Activated naive CD4-positive, alpha-beta T cell treated with anti-CD3 and anti-CD28 coated beads, Interleukin-2, amount 10 ng/mL, durations not matched to agents 7 days and 5 days (primary cell): ENCODE measurements around the gene PTPRE.
"Not testable (repeated sequence)": the region's sequence is repeated elsewhere in the genome, so short reads cannot be mapped to it uniquely, and the experiment has no call there.

ENCODE experiments used
- CTCF ChIA-PET: fragments of 350-600 bp; sonication (Branson Sonifier 250); formaldehyde crosslinking; loops from one replicate; lab custom pipeline; 2021; ENCODE audit warnings: antibody characterized with exemption; lab: Charles Lee
- DNase-seq: peaks from one replicate; pipeline ENCODE4 v3.0.0-alpha.2; 2020
- H3K27ac Mint-ChIP-seq: one replicate; pipeline ENCODE4 v1.8.0; 2021; ENCODE audit warnings: mild to moderate bottlenecking, moderate library complexity, mixed read lengths
- H3K27me3 Mint-ChIP-seq: one replicate; pipeline ENCODE4 v1.8.0; 2021; ENCODE audit warnings: mild to moderate bottlenecking, mixed read lengths
- H3K36me3 Mint-ChIP-seq: one replicate; pipeline ENCODE4 v1.8.0; 2021; ENCODE audit warnings: mixed read lengths
- H3K4me1 Mint-ChIP-seq: one replicate; pipeline ENCODE4 v1.8.0; 2021; ENCODE audit warnings: mixed read lengths
- H3K4me3 Mint-ChIP-seq: one replicate; pipeline ENCODE4 v1.8.0; 2021; ENCODE audit warnings: mild to moderate bottlenecking, moderate library complexity, mixed read lengths
- H3K9me3 Mint-ChIP-seq: one replicate; pipeline ENCODE4 v1.8.0; 2021; ENCODE audit warnings: mixed read lengths

Gene PTPRE

DNA sequence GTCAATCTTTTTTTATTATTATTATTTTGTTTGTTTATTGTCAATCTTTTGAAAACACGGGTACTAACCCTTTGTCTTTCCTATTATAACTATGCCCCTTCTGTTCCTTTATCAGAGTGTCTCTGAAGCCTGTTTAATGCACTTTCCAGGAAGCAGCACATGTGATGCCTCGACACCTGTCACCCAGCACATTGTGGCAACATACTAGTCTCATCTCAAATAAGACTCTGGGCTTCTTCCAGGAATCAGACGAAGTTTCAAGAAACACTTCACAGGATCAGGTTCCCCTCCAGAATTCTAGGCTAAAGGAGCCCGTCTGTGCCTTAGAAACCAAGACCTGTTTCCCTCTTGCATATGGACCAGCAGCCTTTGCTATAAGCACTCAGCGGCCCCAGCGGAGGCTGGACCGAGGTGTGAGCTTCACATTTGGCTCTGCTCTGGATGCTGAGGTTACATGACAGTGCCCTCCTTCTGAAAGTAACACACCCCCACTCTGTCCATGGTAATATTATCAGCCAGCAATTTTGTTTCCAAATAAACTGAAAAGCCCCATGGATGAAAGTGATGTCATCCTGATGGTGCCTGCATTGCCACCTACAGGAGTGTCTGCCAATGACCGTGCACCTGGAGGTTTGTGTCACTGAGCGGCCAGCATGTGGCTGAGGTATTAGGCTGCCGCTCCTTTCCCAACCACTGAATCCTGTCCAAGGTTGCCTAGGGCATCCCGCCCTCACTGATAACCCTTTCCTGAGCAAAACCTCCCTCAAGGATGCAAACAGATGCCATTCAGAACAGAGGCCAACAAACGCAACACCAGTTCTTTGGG lies 181.2 kb downstream of the PTPRE start:
- DNase-seq, result no peak
- Mint-ChIP-seq H3K27ac (no peak overlapping the region), H3K27me3 (peaks cover 7% of the 10 kb centered on the region), H3K4me3 (no peak overlapping the region), H3K4me1 (peaks cover 4% of the 10 kb centered on the region), H3K9me3 (no peaks in the 10 kb centered on the region), H3K36me3 (peaks cover 9% of the 10 kb centered on the region)
- CTCF ChIA-PET, result no interaction called here

DNA sequence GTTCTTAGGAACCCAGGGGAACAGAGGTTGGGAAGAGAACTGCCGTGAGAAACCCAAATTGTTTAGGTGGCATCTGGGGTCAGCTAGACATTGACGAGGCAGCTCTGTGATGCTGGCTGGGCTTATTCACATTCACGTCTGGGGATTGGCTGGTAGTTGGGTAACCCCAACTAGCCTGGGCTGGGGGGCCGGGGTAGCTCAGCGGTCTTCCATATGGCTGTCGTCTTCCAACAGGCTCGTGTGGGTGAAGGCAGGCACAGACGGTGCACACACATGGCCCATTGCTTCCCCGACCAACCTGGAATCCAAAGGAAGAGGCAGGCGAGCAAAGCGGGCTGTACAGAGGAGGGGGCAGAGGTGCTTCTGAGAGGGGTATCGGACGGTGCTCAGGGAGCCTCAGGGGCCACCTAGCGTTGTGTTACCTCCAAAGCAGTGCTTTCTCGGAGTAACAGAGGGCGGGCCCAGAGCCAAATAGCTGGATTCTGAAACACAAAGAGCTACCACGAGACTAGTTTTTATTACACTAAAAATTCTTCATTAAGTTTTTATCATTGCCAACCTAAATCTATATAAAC lies 184.8 kb downstream of the PTPRE start:
- H3K27me3 Mint-ChIP-seq, result peaks cover 7% of the 10 kb centered on the region
- H3K27ac Mint-ChIP-seq, result no peak overlapping the region
- no peak overlapping the region for H3K4me3 Mint-ChIP-seq
- DNase-seq, result no peak
- peaks cover 20% of the 10 kb centered on the region for H3K36me3 Mint-ChIP-seq
- peaks cover 24% of the 10 kb centered on the region for H3K4me1 Mint-ChIP-seq
- CTCF ChIA-PET, result interaction anchor here (0.6 to 1.4 kb wide), 3 partner anchors 27 to 59 kb away, joined by 3 read pairs; no protein-coding TSS in a partner anchor
- H3K9me3 Mint-ChIP-seq, result no peaks in the 10 kb centered on the region

DNA sequence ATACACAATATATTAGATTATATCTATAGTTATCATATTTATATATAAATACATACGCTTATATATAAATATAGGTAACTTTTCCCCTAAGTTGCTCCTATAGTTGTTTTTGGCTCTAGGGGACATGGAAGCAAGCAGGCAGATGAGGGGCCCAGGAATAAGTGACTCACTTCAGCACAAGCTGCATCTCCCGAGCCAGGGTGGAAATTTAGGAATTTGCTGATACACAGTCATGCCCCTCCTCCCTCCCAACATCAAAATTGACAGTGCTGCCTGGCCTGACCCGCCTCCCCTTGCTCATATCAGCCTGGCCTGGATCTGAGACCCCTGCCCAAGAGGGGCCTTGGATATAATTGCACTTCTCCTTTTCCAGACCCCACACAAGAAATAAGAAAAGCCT lies 185.6 kb downstream of the PTPRE start:
- H3K27ac Mint-ChIP-seq, result no peak overlapping the region
- H3K4me1 Mint-ChIP-seq, result peaks cover 31% of the 10 kb centered on the region
- no peak for DNase-seq
- peaks cover 7% of the 10 kb centered on the region for H3K27me3 Mint-ChIP-seq
- no peak overlapping the region for H3K4me3 Mint-ChIP-seq
- no peaks in the 10 kb centered on the region for H3K9me3 Mint-ChIP-seq
- CTCF ChIA-PET, result interaction anchor here (1.4 kb wide), 1 partner anchor 31 kb away, joined by 3 read pairs; no protein-coding TSS in a partner anchor
- H3K36me3 Mint-ChIP-seq, result peaks cover 28% of the 10 kb centered on the region

DNA sequence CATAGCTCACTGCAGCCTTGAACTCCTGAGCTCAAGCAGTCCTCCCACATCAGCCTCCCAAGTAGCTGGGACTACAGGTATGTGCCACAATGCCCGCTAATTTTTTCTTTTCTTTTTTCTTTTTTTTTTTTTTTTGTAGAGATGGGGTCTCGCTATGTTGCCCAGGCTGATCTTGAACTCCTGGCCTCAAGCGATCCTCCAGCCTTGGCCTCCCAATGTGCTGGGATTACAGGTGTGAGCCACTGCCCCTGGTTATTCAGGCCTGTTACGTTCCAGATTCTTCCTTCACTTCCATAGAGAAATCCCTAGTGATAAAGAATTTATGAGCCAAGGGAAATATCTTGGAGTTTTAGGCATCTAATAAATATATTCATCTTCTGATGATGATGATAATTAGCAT lies 187.7 kb downstream of the PTPRE start:
- not testable (repeated sequence) for H3K9me3 Mint-ChIP-seq, H3K4me3 Mint-ChIP-seq, DNase-seq, H3K27me3 Mint-ChIP-seq
- Mint-ChIP-seq H3K36me3 (peaks cover 48% of the 10 kb centered on the region), H3K27ac (peak overlapping the region; percentile 91), H3K4me1 (peaks cover 41% of the 10 kb centered on the region)
- CTCF ChIA-PET, result interaction anchor here (0.7 to 2.0 kb wide), 2 partner anchors 26 to 60 kb away, joined by 3 to 9 read pairs; no protein-coding TSS in a partner anchor

DNA sequence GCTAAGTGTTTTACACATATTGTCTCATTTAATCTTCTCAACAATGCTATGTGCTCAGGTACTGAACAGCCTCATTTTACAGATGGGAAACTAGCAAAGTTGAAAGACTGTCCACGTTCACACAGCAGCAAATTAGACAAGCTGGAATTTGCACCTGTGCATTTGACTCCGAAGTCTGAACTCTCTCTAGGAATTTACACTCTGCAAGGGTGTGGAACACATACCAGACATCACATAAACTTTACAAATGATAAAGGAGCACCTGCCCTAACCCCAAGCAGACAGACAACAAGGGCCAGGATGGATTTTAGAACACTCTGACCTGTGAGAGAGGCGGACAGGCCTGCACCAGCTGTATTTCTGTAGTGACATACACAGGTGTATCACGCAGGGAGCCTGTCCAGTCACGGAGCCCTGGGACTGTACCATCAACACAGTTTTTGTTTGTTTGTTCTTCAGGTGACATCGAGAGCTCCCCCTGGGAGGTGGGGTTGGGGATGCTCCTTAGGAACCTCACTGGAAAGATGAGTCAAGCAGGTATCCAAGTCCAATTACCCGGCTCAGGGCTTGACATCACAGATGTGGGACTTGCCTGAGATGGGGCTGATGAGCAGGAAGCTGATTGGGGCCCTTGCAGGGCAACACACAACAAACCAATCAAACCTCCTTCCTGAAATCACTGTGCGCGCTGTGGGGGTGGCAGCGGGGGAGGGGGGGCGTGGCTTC lies 188.3 kb downstream of the PTPRE start:
- DNase-seq, result peak; percentile 44
- H3K4me1 Mint-ChIP-seq, result peaks cover 41% of the 10 kb centered on the region
- H3K9me3 Mint-ChIP-seq, result no peaks in the 10 kb centered on the region
- CTCF ChIA-PET, result interaction anchor here (0.6 to 2.0 kb wide), 3 partner anchors 17 to 60 kb away, joined by 3 to 9 read pairs (median 4); no protein-coding TSS in a partner anchor
- H3K27me3 Mint-ChIP-seq, result no peaks in the 10 kb centered on the region
- H3K36me3 Mint-ChIP-seq, result peaks cover 54% of the 10 kb centered on the region
- H3K4me3 Mint-ChIP-seq, result no peak overlapping the region
- H3K27ac Mint-ChIP-seq, result peak overlapping the region; percentile 91

DNA sequence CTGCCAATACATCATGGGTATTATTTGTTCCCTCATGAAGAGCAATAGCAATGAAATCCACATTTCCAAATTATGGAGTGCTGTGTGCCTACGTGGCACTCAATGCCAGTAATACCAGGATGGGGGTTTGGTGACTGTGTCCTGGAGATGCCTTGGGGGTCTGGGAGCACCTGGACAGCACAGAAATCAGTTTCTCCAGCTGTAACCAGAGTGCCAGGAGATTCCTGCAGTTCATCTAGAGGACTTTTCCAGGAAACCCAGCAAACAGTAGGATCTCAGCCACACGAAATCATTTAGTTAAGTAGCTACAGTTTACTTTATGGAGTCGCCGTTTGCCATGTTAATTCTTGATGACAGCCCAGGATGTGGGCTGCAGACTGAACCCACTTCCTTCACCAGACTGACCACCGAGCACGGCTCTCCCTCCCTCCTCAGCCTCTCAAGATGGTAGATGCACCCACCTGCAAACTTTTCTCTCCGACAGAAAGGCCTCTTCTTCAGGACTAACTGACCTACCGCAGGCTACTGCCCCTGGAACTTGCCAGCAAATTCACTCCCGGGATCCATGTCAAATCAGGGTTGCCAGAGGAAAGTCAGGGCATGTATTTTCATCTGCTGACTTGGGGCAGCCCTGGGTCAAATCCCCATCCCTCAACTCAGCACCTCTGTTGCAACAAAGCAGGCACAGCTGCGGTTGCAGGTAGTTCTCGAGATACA lies 189.0 kb downstream of the PTPRE start:
- DNase-seq, result no peak
- Mint-ChIP-seq H3K4me3 (peak overlapping the region; percentile 29), H3K9me3 (no peaks in the 10 kb centered on the region), H3K36me3 (peaks cover 59% of the 10 kb centered on the region), H3K27ac (peak overlapping the region; percentile 91), H3K4me1 (peaks cover 41% of the 10 kb centered on the region), H3K27me3 (no peaks in the 10 kb centered on the region)
- CTCF ChIA-PET, result interaction anchor here (0.6 to 2.0 kb wide), 2 partner anchors 18 to 61 kb away, joined by 4 to 9 read pairs; no protein-coding TSS in a partner anchor

DNA sequence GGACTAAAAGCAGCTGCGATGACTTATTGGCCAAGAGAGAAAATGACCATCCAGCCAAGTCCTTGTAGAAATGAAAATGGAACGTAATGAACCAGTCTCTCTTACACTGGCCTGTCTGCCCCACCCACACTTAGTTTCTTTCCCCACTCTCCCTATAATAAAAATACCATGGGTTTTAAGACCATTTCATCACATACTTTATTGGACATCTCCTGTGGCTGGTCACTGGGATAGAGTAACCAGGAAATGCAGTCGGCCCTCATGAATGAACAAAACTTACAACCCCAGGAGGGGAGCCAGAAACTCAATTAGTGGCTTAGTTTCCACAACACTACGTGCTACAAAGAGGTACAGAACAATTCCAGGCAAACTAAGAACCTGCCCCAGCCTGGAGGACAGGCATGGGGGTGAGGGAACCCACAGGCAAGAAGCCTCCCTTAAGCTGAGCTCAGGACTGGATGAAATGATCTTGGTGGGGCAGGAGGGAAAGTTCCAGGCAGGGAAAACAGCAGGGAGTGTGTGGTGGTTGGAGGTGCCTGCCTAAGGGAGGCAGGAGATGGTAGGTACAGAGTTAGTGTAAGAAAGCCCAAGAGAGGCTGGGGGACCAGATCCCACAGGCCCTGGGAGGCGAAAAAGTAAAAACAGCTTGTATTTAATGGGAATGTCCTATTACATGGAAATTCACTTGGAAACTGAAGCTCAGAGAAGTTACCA lies 189.7 kb downstream of the PTPRE start:
- Mint-ChIP-seq H3K27ac (peak overlapping the region; percentile 91), H3K9me3 (no peaks in the 10 kb centered on the region), H3K4me3 (no peak overlapping the region), H3K27me3 (no peaks in the 10 kb centered on the region), H3K4me1 (peaks cover 47% of the 10 kb centered on the region), H3K36me3 (peaks cover 66% of the 10 kb centered on the region)
- DNase-seq, result no peak
- CTCF ChIA-PET, result interaction anchor here (0.9 to 2.0 kb wide), 3 partner anchors 29 to 62 kb away, joined by 3 to 9 read pairs (median 4); partner anchors contain the start of gene MKI67

DNA sequence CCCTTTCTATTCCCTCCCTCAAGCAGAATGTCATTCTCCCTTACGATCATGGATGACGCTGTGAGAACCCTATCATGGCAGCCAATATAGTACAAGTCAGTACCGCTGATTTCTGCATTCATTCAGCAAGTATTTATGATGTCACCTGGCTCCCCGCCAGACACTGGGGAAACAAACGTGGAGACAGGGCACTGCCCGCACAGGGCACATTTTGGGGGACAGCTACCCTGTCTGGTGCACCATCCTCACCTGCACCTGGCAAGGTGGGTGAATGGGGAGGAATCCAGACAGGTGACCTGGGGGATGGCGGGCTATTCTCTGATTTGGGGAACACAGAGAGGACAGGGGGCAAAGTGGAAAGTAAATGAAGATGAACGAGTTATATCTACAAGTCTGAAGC lies 190.9 kb downstream of the PTPRE start:
- H3K9me3 Mint-ChIP-seq, result no peaks in the 10 kb centered on the region
- DNase-seq, result no peak
- H3K27me3 Mint-ChIP-seq, result no peaks in the 10 kb centered on the region
- peaks cover 54% of the 10 kb centered on the region for H3K4me1 Mint-ChIP-seq
- CTCF ChIA-PET, result interaction anchor here (1.6 kb wide), 1 partner anchor 62 kb away, joined by 4 read pairs; no protein-coding TSS in a partner anchor
- H3K27ac Mint-ChIP-seq, result peak overlapping the region; percentile 50
- H3K36me3 Mint-ChIP-seq, result peaks cover 66% of the 10 kb centered on the region
- H3K4me3 Mint-ChIP-seq, result no peak overlapping the region

DNA sequence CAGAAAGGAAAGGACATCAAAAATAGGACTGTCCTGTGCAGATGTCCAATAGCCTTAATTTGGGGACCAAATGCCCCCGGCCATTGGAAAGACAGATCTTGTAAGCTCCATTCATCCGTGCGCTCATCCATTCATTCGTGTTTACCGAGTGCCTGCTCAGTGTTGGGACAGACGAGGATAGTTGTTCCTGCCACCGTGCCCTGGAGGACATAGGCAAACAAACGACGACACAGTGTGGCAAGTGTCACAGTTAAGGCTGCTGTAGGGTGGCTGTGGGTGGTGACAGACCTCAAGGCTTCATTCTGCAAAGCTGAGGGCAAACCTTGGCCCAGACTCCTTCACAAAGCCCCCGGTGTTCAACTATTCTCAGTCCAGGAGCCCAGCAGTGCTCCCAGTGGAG lies 191.7 kb downstream of the PTPRE start:
- H3K36me3 Mint-ChIP-seq, result peaks cover 66% of the 10 kb centered on the region
- H3K27ac Mint-ChIP-seq, result no peak overlapping the region
- H3K27me3 Mint-ChIP-seq, result no peaks in the 10 kb centered on the region
- CTCF ChIA-PET, result no interaction called here
- DNase-seq, result no peak
- H3K9me3 Mint-ChIP-seq, result no peaks in the 10 kb centered on the region
- H3K4me1 Mint-ChIP-seq, result peaks cover 62% of the 10 kb centered on the region
- H3K4me3 Mint-ChIP-seq, result no peak overlapping the region

DNA sequence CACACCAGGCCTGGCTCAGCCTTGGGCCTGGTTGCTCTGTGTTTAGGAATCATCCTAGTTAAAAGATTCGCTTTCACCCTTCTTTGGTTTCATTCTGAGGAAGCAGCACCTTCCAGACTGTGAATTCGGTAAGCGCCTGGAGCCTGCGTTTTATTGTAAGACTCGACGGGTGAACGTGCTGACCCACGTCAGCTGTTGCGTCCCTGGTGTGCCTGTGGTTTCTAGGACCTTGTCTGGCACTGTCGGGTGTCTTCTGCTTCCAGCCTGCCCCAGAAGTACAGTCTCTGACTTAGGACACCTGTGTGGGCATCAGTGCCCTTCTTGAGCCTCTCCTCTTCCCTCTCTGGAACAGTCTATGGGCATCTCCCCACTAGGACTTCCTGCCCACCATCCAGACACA lies 193.0 kb downstream of the PTPRE start:
- H3K4me1 Mint-ChIP-seq, result peaks cover 68% of the 10 kb centered on the region
- H3K27me3 Mint-ChIP-seq, result no peaks in the 10 kb centered on the region
- H3K27ac Mint-ChIP-seq, result no peak overlapping the region
- H3K4me3 Mint-ChIP-seq, result no peak overlapping the region
- H3K9me3 Mint-ChIP-seq, result no peaks in the 10 kb centered on the region
- DNase-seq, result no peak
- CTCF ChIA-PET, result no interaction called here
- peaks cover 62% of the 10 kb centered on the region for H3K36me3 Mint-ChIP-seq

DNA sequence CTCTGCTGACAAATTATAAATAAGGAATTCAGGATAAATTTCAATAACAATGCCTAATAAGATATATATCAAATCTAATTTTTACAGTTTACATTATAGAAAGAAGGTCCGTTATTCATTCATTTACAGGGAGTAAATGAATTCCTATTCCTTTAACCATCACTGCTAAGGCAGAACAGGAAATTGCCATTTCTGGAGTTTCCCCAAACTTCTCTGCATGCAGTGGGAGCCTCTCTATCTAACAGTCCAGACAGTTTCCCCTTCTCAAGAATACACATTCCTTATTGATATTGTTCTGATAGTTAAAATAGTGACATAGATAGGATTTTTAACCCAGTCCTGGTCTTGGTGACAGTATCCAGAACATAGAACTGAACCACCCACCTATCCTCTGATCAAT lies 195.0 kb downstream of the PTPRE start:
- Mint-ChIP-seq H3K4me1 (peaks cover 54% of the 10 kb centered on the region), H3K9me3 (no peaks in the 10 kb centered on the region), H3K27me3 (no peaks in the 10 kb centered on the region), H3K4me3 (no peak overlapping the region), H3K36me3 (peaks cover 44% of the 10 kb centered on the region), H3K27ac (no peak overlapping the region)
- CTCF ChIA-PET, result interaction anchor here (1.0 kb wide), 1 partner anchor 15 kb away, joined by 4 read pairs; no protein-coding TSS in a partner anchor
- DNase-seq, result no peak

DNA sequence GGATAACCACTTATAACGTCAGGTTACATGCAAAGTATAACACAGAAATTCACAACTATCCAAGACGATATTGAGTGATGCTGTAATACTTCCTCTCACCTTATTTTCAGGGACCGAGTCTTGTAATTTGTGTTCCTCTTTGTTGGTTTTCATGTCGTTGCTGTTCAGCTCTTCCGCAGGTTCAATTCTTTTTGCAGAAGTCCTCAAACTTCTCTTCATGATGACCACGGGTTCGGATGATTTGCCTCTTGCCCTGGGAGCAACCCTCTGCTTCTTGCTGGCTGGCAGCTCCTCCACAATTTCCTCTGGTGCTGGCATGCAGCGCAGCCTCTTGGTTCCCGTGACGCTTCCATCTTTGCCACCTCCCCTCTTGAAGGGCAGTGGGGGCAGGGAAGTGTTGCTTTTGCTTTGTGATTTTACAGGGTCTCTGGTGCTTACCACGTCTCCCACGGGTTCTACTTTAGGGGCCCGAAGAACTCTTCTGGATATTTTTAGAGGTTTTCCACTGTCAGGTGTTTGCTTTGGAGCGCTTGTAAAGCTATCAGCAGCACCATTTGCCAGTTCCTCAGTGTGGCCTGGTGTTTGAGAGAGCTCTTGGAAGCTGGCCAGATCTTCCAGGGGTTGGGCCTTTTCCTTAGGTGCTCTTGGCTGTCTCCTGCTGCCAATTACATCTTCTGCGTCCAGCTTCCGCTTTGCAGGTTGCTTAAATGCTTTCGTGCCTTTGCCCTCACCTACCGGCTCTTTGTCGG lies 195.8 kb downstream of the PTPRE start:
- Mint-ChIP-seq H3K36me3 (peaks cover 36% of the 10 kb centered on the region), H3K27me3 (no peaks in the 10 kb centered on the region), H3K27ac (peak overlapping the region; percentile 73), H3K9me3 (no peaks in the 10 kb centered on the region), H3K4me3 (no peak overlapping the region), H3K4me1 (peaks cover 46% of the 10 kb centered on the region)
- no peak for DNase-seq
- CTCF ChIA-PET, result interaction anchor here (1.0 to 1.4 kb wide), 2 partner anchors 13 to 14 kb away, joined by 4 read pairs; no protein-coding TSS in a partner anchor
